ENCODE data around the gene EPHB6. TPM values are rescaled to one million over a fixed set of nuclear protein-coding genes. Genes with fewer than 3 reads are reported as not detected.

The EPHB6 gene
- total and polyA plus RNA-seq, 3 donors from 2014 or later = 38.1 to 52.0 (median 47.3) TPM

DNA sequence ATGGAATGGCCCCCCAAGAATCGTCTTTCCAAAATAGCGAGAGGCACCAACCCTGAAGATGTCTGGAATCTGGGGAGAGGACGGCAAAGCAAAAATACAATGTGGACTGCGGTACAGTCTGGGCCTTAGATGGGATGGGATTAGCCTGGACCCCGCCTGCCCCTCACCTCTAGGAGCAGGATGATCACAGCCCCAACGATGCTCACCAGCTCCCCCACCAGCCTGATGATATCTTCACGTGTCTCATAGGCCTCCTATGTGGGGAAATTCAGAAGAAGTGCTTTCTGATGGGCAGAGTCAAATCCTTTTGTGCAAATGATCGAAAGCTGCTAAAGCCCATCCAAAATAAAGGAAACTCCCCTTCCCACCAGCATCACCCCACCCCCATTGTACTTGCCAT, 60.4 kb downstream of the EPHB6 start:
- H3K27ac ChIP-seq = no peak overlapping the region
- WGBS, 2 donors = 89% methylated on average over 8 of the region's 8 CpGs
- H3K4me3 ChIP-seq = no peak overlapping the region
- DNase-seq = no peak
- TF ChIP-seq POLR2A (IDR thresholded peaks at IDR 0.05) = no peak
- TF ChIP-seq, protein P1, sequence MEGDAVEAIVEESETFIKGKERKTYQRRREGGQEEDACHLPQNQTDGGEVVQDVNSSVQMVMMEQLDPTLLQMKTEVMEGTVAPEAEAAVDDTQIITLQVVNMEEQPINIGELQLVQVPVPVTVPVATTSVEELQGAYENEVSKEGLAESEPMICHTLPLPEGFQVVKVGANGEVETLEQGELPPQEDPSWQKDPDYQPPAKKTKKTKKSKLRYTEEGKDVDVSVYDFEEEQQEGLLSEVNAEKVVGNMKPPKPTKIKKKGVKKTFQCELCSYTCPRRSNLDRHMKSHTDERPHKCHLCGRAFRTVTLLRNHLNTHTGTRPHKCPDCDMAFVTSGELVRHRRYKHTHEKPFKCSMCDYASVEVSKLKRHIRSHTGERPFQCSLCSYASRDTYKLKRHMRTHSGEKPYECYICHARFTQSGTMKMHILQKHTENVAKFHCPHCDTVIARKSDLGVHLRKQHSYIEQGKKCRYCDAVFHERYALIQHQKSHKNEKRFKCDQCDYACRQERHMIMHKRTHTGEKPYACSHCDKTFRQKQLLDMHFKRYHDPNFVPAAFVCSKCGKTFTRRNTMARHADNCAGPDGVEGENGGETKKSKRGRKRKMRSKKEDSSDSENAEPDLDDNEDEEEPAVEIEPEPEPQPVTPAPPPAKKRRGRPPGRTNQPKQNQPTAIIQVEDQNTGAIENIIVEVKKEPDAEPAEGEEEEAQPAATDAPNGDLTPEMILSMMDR (IDR thresholded peaks at IDR 0.05) = no peak
- no peaks in the 10 kb centered on the region for H3K4me1 ChIP-seq
- no peaks in the 10 kb centered on the region for H3K36me3 ChIP-seq (ENCODE audit: low read depth, missing control alignments)
- no peaks in the 10 kb centered on the region for H3K9me3 ChIP-seq
- intact Hi-C loops (cut with DNase I; ENCODE audit: low total_unique reads) = no loop called here
- no peaks in the 10 kb centered on the region for H3K27me3 ChIP-seq

DNA sequence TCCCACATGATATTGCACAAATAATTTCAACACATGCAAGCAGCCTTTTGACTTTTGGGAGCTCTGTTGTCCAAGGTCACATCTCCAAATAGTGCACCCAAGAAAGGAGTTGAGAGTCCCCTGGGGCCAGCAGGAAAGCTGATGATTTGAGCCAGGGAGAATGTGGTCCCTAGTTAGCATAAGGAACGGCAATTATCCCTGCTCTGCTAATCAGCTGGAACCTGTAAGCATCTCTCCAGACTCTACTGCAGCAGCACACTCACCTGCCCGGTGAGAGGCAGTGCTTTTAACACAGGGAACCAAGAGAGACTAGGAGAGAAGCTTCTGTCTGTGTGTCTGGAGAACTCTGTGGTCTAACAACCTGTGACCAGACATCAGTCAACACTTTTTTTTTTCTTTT, 61.6 kb downstream of the EPHB6 start:
- H3K27ac ChIP-seq = no peak overlapping the region
- no peaks in the 10 kb centered on the region for H3K36me3 ChIP-seq (ENCODE audit: low read depth, missing control alignments)
- no peak overlapping the region for H3K4me3 ChIP-seq
- intact Hi-C loops (cut with DNase I; ENCODE audit: low total_unique reads) = no loop called here
- H3K4me1 ChIP-seq = no peaks in the 10 kb centered on the region
- TF ChIP-seq, protein P1 (IDR thresholded peaks at IDR 0.05) = no peak
- TF ChIP-seq POLR2A (IDR thresholded peaks at IDR 0.05) = no peak
- H3K27me3 ChIP-seq = no peaks in the 10 kb centered on the region
- H3K9me3 ChIP-seq = no peaks in the 10 kb centered on the region
- 60 to 69% methylated on average over 2 of the region's 2 CpGs for WGBS, 2 donors
- no peak for DNase-seq

DNA sequence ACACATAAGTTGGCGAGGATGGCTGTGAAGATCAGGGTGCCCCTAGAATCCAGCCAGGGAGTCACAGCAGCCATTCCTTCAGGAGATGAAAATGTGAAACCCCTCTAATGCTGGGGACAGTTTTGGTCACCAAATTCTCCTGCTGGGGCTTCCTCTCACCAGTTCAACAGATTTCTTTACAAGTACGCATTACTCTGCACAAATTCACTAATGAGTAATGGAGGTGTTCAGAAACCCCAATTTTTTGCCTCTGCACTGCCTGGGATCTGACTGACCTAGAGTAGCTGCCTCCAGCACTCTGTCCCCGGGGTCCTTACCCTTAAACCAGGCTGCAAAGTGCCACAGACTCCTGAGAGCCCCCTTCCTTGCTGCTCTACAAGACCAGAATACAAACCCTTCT, 62.6 kb downstream of the EPHB6 start:
- Histone ChIP-seq H3K4me1 (no peaks in the 10 kb centered on the region), H3K4me3 (no peak overlapping the region), H3K9me3 (no peaks in the 10 kb centered on the region), H3K36me3 (ENCODE audit: low read depth, missing control alignments) (no peaks in the 10 kb centered on the region), H3K27me3 (no peaks in the 10 kb centered on the region), H3K27ac (no peak overlapping the region)
- intact Hi-C loops (cut with DNase I; ENCODE audit: low total_unique reads) = no loop called here
- no peak for DNase-seq
- 83 to 85% methylated on average over 3 of the region's 3 CpGs for WGBS, 2 donors
- TF ChIP-seq, protein P1 (IDR thresholded peaks at IDR 0.05) = no peak
- no peak for TF ChIP-seq POLR2A (IDR thresholded peaks at IDR 0.05)

DNA sequence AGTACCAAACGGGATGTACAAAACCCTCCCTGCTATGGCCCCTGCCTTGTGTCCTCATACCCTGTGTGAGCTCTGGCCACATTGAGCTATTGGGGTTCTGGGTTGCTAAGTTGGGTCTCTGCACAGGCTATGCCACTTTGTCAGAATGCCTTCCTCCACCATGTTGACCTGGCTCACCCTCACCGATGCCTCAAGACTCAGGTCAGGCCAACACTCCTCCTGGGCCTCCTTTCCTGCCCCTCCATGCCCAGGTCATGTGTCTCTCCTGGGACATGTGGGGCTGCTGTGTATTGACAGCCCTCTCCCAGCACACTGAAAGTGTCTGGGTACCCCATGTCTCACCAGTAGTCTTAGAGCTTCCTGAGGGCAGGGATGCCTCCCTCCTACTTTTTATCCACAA, 64.0 kb downstream of the EPHB6 start:
- WGBS, 2 donors = 80 to 86% methylated on average over 2 of the region's 2 CpGs
- DNase-seq = no peak
- Histone ChIP-seq H3K4me3 (no peak overlapping the region), H3K9me3 (no peaks in the 10 kb centered on the region), H3K4me1 (no peaks in the 10 kb centered on the region), H3K36me3 (ENCODE audit: low read depth, missing control alignments) (no peaks in the 10 kb centered on the region), H3K27ac (no peak overlapping the region), H3K27me3 (no peaks in the 10 kb centered on the region)
- intact Hi-C loops (cut with DNase I; ENCODE audit: low total_unique reads) = no loop called here
- no peak for TF ChIP-seq POLR2A (IDR thresholded peaks at IDR 0.05)
- TF ChIP-seq, protein P1 (IDR thresholded peaks at IDR 0.05) = no peak

DNA sequence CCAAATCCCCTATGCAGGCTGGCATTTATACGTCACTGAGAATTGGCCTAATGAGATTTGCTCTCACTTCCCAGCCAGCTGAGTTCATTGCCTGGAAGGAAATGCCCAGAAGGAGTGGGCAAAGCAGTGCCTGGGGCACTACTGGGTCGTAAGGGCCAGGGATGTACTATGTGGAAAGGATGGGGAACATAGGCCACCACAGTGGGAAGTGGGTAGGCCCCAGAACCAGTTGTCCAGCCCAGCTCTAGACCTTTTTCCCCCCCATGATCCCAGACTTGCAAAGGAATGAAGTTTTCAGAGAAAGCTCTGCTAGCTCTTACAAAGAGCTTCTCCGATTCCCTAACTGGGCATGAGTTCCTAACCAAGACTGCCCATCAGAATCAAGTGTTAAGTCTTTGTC, 64.8 kb downstream of the EPHB6 start:
- H3K27me3 ChIP-seq = no peaks in the 10 kb centered on the region
- no peaks in the 10 kb centered on the region for H3K36me3 ChIP-seq (ENCODE audit: low read depth, missing control alignments)
- no peak overlapping the region for H3K27ac ChIP-seq
- 88 to 93% methylated on average over 3 of the region's 3 CpGs for WGBS, 2 donors
- no peaks in the 10 kb centered on the region for H3K9me3 ChIP-seq
- no peak for TF ChIP-seq POLR2A (IDR thresholded peaks at IDR 0.05)
- TF ChIP-seq, protein P1 (IDR thresholded peaks at IDR 0.05) = no peak
- no peak overlapping the region for H3K4me3 ChIP-seq
- no peak for DNase-seq
- no peaks in the 10 kb centered on the region for H3K4me1 ChIP-seq
- intact Hi-C loops (cut with DNase I; ENCODE audit: low total_unique reads) = no loop called here
